ENCODE data around the gene TMEM273.

The TMEM273 gene

DNA sequence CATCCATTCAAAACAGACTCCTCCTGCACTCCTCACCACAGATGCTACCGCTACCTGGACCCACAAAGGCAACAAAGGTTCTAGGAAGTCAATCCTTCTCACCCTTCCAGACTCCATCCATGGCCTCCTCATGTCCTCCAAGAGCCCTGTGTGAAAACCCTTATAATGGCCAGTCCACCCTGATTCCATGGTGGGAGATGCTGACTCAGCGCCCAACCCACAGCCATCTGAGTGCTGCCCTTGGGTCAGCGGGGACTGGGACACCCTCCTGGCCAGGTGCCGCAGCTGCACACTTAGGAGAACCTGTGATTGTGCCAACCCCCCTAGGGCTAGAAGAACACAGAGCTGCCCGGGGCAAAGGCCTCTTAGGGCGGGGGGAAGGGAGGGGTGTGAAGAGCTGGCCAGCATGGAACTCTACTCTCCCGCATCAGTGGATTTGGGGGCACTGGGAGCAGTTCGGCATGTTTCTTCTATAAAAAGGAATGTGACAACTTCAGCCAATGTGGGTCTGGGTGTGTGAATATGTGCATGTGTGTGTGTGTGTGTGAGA lies 25.4 kb downstream of the TMEM273 start:
- DNase-seq (ENCODE audit: low spot score), result no peak

DNA sequence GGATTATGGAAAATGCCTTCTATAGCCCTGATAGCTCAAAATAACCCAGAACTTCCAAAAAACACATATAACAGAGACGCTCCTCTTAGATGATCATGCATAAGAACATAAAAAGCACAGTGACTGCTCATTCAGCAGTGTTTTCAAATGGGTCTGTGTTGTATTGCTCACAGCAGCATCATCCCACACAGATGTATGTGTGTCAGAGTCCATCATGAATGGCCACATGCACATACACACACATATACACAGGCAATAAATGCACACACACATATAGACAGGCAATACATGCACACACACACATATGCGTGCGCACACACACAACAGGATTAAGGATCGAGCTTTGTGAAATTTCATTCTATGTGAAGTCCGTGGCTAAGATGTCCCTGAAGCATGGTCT lies 26.1 kb downstream of the TMEM273 start:
- no peak for DNase-seq (ENCODE audit: low spot score)

DNA sequence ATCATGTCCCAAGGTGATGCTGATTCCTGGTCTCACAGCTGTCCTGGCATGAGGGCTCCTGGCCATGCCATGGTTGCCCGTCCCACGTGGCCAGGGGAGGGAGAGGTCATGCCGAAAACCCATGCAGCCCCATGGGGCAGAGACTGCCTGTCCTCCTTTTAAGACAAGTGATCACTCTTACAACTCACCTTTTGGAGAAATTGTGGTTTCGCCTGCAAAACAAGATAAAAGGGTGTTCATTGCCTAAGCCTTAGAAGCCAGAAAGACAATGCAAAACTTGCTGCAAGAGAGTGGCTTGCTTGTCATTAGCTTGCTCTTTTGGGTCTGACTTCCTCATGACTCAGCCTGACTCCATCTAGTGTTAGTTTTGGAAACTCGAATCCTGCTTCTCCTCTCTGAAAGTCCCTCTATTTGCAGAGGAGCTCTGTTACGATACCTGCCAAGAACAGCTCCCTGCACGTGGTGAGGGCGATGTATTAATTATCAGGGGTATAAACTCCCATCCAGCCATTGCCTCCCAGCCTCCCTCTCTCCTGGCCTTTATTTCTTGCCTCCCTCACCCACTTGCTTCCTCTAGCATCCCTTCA lies 26.7 kb downstream of the TMEM273 start:
- DNase-seq (ENCODE audit: low spot score), result peak; percentile 70

DNA sequence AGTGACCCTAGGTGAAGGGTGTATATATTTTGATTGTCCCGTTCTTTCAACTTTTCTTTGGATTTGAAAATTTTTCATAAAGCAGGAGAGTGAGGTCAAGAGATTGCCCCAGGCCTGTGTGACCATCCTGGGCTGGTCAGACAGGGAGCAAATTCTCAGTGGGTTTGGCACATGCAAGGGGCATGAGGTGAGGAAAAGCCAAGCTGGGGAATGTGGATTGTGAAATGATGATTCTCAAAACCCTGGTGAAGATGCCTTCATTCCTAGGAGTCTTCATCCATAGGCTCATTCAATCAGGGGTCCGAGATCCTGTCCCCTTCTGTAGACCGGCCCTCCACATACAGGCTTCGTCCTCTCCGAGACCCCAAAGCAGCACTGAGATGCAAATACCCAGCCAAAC lies 27.4 kb downstream of the TMEM273 start:
- DNase-seq (ENCODE audit: low spot score), result no peak

DNA sequence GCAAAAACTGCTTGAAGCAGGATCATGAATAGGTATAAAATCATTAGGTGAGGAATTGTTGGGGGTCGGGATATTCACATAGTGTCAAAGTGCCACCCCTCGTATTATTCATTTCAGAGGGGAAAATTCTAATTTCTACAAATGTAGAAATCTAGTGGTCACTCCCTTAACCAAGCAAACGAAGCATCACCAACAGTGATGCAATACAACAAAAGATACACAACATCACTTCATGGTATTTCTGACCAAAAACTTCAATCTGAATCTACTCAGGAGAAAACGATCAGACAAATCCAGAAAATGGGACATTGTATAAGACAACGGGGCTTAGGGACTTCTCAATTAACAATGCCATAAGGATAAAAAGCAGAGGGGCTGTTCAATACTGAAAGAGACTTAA lies 28.1 kb downstream of the TMEM273 start:
- no peak for DNase-seq (ENCODE audit: low spot score)

DNA sequence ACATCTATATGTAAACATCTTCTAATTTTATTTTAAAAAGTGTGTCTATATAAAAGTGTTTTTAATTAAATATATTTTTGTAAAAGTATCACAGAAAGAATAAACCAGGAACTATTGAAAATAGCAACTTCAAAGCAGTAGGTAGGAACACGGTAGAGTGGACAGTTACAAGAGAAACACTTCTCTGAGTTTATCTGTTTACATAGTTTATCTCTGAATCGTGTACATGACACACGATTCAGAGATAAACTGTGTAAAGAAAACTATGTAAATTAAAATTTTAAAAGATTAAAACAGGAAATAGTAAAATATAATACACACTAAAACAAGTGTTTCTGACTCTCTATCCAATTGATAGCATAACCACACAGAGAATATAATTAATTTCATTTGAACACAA lies 29.3 kb downstream of the TMEM273 start:
- no peak for DNase-seq (ENCODE audit: low spot score)

DNA sequence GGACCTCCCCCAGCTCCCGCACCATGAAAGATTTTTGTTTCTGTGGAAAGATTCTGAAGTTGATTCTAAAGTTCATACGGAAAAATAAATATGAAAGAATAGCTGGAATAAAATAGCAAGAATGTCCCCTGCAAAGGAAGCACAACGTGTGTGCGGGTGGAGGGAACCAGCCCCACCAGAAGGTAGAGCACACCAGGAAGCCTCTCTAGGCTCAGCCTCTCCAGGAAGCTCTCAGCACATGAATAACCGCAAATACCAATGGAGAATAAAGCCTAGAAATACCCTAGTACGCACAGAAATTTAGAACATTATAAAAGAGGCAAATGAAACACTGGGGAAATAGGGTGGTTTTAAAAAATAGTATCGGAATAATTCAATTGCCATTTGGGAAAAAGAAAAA lies 29.8 kb downstream of the TMEM273 start:
- DNase-seq (ENCODE audit: low spot score), result no peak

DNA sequence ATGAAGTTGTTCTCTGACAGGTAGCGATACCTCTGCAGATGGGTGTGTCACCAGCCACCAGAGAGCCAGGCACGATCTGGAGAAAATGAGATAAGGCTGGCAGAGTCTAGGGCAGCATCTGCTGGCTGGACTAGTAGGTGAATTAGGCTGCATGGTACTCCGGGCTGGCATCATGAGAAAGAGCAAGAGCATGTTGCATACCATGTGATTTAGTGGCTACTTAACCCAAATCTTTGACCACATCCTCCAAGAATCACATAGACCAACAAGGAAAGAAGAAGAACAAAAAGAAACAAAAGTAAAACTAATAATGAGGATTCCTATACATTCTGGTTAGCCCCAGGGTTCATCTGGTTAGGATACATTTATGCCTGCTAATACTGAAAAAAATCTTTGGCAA lies 31.0 kb downstream of the TMEM273 start:
- DNase-seq (ENCODE audit: low spot score), result no peak

DNA sequence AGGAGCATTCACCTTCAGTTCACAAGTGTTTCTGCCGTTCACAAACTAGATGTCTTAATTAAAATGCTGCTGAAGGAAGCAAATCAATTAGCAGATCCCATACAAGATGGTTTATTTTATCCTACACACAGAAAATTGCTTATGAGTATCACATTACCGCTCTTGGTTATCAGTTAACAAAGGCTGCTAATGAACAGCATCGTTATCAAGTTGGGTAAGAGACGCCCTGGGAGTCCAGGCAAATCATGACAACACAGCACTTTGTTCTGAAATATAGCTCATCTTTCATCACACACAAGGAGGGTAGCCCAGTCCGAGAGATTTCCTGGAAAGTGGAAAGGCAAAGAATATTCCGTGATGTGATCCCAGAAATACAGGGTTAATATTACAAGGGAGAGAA lies 33.5 kb downstream of the TMEM273 start:
- DNase-seq (ENCODE audit: low spot score), result no peak

DNA sequence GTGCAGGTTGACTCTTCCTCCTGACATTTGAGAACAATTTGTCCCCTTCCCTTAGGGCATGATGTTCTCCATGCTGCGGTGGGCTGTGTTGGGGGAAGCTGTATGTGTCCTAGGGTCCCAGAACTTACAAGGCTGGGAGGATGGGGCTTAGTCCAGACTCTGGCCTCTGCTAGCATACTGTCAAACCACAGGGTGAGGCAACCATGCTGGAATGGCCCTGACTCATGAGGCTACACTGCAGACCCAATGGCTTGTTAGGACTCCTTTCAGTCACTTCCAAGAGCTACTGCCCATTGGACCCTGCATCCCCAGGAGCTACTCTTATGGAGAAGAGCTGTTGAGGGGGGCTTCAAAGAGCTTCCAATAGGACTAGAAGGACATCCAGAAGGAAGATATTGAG lies 34.2 kb downstream of the TMEM273 start:
- DNase-seq (ENCODE audit: low spot score), result peak; percentile 73

DNA sequence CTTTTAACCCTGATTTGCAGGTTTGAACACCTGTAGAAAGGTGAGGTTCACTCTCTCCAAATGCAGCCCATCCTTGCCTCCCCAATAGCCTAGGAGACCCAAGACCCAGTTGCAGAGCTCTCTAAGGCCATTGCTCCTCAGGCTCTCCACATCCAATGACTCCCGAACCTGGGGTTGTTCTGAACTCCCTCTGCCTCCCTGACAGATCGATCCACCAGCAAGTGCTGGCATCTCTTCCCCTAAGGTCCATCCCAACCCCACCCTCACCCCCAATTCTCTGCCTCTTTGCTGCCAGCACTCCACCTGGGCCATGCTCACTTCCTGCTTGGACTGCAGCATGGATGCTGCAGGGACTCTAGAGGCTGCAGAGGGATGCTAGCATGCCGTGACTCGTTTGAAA lies 35.1 kb downstream of the TMEM273 start:
- no peak for DNase-seq (ENCODE audit: low spot score)

DNA sequence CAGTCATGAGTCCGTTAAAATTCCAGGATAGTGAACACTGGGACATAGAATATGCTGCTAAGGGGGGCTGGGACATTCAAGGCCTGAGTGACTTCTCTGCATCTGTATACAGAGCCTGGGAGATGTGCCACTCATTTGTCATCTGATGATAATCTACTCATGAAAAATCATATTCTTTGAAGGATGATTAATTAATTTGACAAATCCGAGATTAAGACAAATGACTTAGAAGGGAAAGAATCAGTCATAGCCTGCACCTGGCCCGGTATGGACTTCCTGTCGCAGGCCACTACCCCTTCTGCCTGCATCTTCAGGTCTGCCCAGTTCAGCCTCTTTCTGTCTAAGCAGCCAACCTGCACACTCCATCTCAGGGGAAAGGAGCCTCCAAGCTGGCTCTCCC lies 35.5 kb downstream of the TMEM273 start:
- DNase-seq (ENCODE audit: low spot score), result no peak

DNA sequence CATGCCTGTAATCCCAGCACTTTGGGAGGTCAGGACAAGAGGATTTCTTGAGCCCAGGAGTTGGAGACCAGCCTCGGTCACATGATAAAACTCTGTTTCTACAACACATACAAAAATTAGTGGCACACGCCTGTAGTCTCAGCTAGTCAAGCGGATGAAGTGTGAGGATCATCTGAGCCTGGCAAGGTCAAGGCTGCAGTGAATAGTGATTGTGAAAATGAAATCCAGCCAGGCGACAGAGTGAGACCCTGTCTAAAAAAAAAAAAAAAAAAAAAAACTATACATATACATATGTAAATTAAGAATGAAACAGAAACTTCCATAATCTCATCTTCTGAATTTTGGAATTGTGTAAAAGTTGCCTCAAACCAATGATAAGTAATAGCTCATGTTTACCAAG lies 36.2 kb downstream of the TMEM273 start:
- no peak for DNase-seq (ENCODE audit: low spot score)

DNA sequence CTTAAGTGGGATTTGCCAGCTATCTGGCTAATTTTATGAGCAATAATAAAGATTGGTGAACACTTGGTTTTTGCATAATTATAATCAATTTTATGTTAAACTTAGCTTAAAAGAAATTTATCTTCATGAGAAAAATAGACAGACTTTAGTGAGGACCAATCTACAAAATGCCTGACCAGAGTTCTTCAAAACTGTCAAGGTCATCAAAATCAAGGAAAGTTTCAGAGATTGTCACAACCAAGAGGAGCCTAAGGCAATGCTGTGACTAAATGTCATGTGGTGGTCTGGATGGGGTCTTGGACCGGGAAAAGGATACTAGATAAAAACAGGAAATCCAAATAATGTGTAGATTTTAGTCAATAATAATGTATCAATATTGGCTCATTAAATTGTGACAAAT lies 36.7 kb downstream of the TMEM273 start:
- no peak for DNase-seq (ENCODE audit: low spot score)

DNA sequence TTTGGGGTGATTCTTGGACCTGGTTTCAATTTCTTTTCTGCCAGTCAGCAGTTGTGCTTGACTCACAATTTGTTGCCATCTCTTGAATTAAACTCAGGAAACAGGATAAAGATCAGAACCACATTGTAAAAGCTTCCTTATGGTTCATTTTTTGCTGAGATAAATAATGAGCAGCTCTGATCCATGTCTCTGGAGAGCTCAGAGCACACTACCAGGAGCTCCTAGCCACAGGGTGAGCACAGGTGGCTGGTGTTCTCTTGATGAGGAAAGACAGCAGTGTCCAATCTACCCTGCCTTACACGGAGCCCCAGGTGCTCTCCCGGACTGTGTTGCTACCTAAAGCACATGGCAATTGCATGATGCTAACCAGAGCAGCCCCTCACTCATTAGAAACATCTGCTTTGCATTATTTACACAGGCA lies 37.2 kb downstream of the TMEM273 start:
- no peak for DNase-seq (ENCODE audit: low spot score)

DNA sequence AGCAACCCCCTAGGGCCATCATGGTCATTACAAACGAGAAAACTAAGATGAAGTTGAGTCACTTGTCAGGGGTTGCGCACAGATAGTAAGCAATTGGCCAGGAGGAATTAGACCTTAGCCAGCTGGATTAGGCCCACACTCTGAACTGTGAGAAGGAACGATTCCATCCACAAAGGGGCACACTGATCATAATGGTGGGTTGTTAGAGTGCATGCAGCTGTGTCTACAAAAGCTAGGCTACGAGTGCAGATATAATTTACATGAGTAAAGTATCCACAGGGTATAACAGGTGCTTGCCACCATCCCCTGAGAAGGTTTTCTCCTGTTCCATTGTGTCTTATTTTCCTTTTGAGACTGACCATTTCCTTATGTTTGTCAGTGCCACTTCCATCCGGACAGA lies 37.8 kb downstream of the TMEM273 start:
- no peak for DNase-seq (ENCODE audit: low spot score)

DNA sequence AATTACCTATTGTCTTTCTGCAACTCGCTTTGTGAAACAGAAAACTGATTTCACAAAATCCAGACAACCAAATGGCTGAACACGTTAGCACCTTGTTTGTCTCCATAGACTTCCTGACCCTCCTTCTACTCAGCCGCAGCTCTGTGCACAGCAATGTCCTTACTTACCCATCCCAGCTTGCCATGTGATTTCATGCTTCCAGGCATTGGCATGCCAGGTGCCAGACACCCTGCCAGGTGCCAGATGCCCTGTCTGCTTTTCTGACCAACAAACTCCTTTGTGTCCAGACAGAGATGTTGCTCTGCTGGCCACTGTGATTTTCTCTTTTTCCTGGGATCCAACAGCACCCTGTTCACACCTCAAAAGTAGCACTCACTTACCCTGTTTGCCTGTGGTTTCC lies 38.3 kb downstream of the TMEM273 start:
- DNase-seq (ENCODE audit: low spot score), result no peak

DNA sequence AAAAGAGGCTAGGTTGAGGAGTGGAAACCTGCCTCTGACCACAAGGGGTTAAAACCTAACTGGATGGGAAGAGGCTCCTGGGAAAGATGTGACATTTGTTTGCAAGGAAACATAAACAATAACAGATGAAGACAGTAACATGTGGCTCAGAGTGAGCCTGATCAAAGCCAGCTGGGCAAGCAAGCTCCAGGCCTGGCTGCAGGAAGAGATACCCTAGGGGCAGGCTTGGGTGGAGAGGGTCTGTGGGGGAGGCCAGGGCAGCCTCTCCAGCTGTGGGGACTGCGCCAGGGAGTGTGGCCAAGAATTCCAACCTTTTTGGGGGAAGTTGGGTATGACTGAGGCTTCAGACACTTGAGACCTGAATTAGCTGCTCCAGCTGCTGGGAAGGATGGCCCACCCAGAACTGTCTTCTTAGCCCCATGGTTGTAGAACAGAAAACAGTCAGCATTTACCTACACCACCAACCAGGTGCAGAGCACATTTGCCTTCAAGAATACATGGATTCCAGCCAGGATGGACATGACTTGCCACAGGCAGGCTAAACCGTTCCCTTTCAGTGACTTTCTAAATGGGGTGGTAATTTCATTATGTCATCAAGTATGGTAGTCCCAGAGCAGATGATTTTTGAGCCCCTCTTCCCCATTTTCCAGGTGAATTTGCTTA lies 44.0 kb downstream of the TMEM273 start:
- peak; percentile 60 for DNase-seq (ENCODE audit: low spot score)

DNA sequence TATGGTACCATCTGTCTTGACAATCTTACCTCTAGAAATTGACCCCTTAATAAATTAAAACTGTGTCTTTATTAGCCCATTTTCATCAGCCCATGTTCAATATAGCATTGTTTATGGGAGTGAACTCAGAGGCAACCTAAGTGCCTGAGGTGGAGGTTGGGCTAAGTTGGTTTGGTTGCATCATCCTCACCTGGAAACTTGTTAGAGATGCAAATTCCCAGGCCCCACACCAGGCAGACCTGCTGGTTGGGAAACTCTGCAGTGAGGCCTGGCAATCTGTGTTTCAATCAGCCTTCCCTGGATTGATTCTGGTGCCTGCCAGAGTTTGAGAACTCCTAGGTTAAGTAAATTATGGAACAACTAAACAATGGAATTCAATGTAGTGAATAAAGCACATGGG lies 44.9 kb downstream of the TMEM273 start:
- DNase-seq (ENCODE audit: low spot score), result no peak

DNA sequence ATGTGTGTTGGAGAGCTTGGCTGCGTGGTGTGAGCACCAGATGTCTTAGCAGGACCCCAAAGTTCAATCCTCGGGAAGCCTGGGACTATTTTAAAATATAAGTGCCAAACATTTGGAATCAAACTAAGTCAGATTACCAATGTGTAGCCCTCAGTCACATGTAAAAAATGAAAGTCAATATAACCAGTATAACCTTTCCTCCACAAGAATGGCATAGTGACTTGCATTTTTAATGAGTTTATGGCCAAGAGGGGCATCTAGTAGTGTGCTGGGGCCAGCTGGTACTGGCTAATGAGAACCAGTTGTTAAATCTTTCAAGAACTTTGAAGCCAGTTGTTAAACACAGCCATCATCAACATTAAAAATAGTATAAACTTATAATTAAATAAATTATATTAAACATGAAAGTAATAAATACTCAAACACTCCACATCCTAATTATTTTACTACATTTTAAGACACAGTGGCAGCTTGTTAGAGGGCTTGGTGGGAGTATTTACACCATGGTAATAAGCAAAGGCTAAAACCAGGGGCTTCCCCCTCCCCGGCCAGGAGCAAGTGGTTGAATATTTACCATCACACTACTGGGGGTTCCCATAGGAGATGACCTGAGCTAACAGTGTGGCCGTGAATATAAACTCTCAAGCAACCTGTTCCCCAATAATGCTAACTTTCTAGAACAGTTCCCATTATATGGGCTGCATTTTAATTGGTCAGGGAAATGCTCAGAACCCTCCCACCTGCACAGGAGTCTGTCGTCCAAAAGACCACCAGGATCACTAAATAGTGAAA lies 46.5 kb downstream of the TMEM273 start:
- peak; percentile 2 for DNase-seq (ENCODE audit: low spot score)

DNA sequence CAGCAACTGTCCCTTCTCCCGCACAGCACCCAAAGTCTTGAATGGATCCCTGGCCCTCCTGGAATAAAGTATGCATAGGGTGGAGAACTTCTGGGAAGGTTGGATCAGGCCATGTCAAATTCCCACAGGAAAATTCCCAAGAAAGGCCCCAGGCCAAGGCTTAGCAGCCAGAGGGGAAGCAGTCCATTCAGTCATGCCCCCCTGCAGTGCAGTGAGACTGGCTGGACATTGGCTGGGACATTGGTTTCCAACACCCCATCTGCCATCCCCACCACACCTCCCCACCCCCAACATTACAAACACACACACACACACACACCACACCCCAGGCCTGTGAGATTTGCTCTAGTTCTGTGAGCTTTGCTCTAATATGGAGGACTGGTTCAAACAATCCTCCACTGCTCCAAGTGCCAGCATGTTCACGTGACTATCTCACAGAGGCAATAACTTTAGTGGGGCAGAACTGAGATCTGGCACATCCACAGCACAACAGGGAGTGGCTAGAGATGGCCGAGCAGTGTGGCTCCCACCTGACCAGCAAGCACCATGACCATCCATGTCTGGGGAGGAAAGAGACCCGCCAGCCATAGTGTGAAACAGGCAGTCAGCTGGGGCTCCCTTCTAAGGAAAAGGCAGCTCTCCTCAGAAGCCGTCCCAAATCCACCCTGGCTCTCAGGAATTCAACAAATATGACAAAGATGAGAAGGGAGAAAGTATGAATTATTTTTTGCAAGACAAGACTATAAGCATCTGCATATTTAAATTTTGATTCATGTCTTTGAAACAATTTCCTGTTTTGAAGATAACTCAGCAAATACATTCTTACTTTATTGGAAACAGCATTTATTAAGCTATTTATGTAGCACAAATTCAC lies 47.6 kb downstream of the TMEM273 start:
- DNase-seq (ENCODE audit: low spot score), result peak; percentile 22

DNA sequence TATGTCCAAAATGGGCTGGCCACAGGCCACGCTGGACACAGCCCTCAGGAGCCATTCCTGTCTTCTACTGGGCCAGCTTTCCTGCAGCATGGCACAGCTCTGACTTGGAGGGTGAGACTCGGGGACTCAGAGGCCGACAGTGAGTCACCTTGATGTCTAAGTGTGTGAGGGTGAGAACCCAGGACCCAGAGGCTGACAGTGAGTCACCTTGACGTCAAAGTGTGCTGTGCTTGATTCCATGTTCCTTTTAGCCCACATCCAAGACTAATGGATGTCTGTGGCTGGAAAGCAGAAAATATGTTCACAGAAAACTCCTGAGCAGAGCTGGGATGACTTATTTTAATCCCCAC lies 48.4 kb downstream of the TMEM273 start:
- peak; percentile 85 for DNase-seq (ENCODE audit: low spot score)

All from AG20443 (cell line).